Suprapubic skin (tissue), 3 donors: ENCODE data around the gene TCERG1L.

Source experiments
- CTCF ChIP-seq, 2 donors: fragments of 200-600 bp in 1 of 2; fragments of 450-650 bp in 1 of 2; sonication (generic) in 1 of 2; IDR thresholded peaks; one replicate each; pipeline ENCODE4 v1.5.1; 2016 to 2019; ENCODE audit warnings: antibody characterized with exemption in 2 of 2, mild to moderate bottlenecking in 1 of 2, moderate library complexity in 1 of 2
- EP300 ChIP-seq: sonication (generic); formaldehyde crosslinking; IDR thresholded peaks from one replicate; pipeline ENCODE4 v1.6.1; 2017; ENCODE audit warnings: antibody characterized with exemption
- POLR2A ChIP-seq, 2 donors: fragments of 450-650 bp; IDR thresholded peaks; one replicate each; pipeline ENCODE4 v1.6.1; 2017; ENCODE audit warnings: antibody characterized with exemption in 2 of 2, mild to moderate bottlenecking in 2 of 2, moderate library complexity in 2 of 2

- no peak for TF ChIP-seq CTCF (IDR thresholded peaks at IDR 0.05)
- TF ChIP-seq EP300: no peak
- TF ChIP-seq POLR2A (IDR thresholded peaks at IDR 0.05): no peak
Observed at GRCh38 chr10:131077724-131078123, 233.8 kb downstream of the TCERG1L start.
